22Rv1 (cell line): Measurements from ENCODE around the gene C1orf115.

Experiments used
- H3K27ac ChIP-seq: fragments of 450-650 bp; 2 replicates; pipeline ENCODE4 v1.5.1; 2017
- ZFX ChIP-seq: fragments of 450-650 bp; IDR thresholded peaks from 2 replicates; pipeline ENCODE4 v1.6.1; 2017; ENCODE audit warnings: antibody characterized with exemption, borderline replicate concordance
- TF ChIP-seq, protein P1 (sequence below): fragments of 450-650 bp; IDR thresholded peaks from 2 replicates; pipeline ENCODE4 v1.5.1; 2017; ENCODE audit warnings: mild to moderate bottlenecking

Gene C1orf115

DNA sequence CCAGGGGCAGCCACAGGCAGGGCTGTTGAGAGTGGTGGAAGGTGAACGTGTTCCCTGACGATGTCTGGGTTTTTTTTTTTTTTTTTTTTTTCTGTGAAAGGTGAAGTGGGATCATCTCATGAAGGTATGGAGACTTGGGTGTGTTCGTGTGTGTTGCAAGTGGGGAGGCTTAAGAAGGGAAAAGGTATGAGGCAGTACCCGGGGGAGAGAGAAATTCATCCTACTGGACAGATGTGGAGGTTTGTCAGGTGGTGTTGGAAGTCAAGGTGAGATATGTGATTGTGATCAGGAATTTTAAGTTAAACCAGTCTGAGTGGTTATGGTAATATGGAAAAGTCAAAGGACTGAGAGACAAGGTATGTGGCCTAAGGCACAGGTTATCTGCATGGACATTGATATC lies 5.3 kb downstream of the C1orf115 start:
- TF ChIP-seq ZFX, result no peak
- TF ChIP-seq, protein P1, sequence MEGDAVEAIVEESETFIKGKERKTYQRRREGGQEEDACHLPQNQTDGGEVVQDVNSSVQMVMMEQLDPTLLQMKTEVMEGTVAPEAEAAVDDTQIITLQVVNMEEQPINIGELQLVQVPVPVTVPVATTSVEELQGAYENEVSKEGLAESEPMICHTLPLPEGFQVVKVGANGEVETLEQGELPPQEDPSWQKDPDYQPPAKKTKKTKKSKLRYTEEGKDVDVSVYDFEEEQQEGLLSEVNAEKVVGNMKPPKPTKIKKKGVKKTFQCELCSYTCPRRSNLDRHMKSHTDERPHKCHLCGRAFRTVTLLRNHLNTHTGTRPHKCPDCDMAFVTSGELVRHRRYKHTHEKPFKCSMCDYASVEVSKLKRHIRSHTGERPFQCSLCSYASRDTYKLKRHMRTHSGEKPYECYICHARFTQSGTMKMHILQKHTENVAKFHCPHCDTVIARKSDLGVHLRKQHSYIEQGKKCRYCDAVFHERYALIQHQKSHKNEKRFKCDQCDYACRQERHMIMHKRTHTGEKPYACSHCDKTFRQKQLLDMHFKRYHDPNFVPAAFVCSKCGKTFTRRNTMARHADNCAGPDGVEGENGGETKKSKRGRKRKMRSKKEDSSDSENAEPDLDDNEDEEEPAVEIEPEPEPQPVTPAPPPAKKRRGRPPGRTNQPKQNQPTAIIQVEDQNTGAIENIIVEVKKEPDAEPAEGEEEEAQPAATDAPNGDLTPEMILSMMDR, result no peak
- no peak overlapping the region for H3K27ac ChIP-seq

- TF ChIP-seq, protein P1, result no peak
- no peak for TF ChIP-seq ZFX
- no peak overlapping the region for H3K27ac ChIP-seq
These were observed 6.2 kb downstream of the C1orf115 start for GRCh38 chr1:220696226-220696862.

- H3K27ac ChIP-seq, result no peak overlapping the region
- TF ChIP-seq ZFX, result no peak
- TF ChIP-seq, protein P1, result no peak
These were observed 6.7 kb downstream of the C1orf115 start for GRCh38 chr1:220696863-220697231.

DNA sequence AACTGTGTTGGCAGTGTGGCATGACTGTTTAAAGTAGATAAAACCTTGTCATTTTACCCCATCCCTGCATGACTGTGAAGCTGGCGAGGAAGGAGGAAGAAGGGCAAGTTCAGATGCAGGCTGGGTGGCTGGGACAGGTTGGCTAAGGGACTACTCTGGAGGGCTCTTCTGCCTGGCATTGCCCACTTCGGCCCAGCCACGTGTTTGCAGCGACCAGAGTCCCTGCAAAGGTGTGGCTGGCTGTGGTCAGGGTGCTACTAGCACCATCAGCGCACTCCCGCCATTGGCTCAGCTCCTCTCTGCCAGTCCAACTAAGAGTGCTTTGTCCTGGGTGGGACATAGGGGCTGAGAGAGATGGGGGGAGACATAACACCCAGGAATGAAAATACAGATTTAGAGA lies 7.2 kb downstream of the C1orf115 start:
- H3K27ac ChIP-seq, result no peak overlapping the region
- TF ChIP-seq, protein P1, result no peak
- TF ChIP-seq ZFX, result no peak

- TF ChIP-seq, protein P1, result no peak
- no peak for TF ChIP-seq ZFX
- H3K27ac ChIP-seq, result no peak overlapping the region
These were observed 8.4 kb downstream of the C1orf115 start for GRCh38 chr1:220698607-220699016.

DNA sequence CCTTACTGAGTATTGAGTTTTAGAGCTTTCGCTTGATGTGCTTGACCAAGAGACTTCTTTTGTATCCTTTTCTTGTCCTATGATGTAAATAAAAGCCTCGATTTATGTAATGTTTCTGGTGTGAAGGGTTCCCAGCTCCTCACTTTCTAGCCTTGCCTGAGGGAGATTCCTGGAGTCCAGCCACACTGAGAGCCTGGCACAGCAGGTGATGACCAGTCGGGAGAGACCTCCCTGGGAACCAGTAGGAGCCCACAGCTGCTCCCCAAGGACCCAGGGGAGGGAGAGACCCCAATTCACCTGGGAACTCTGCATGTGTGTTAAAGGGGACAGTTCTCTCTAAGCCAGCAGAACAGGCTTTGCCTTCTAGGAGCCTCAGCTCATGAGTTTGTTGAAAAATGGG lies 8.9 kb downstream of the C1orf115 start:
- TF ChIP-seq, protein P1, result no peak
- TF ChIP-seq ZFX, result no peak
- no peak overlapping the region for H3K27ac ChIP-seq

GRCh38 chr1:220700556-220701179 lies 10.5 kb downstream of the C1orf115 start:
- no peak overlapping the region for H3K27ac ChIP-seq

More at GRCh38 chr1:220700556-220701179, 10.5 kb downstream of the C1orf115 start:
- no peak for TF ChIP-seq ZFX
- TF ChIP-seq, protein P1, result no peak
